PC-3 (cell line): Measurements from ENCODE around the gene SRRT.

Experiments
- CTCF ChIP-seq: fragments of 300-600 bp; sonication (generic); conservative IDR thresholded peaks from 2 replicates; pipeline ENCODE4 v1.5.1; 2017; ENCODE audit warnings: antibody characterized with exemption, low read depth, mild to moderate bottlenecking, low read length
- EZH2phosphoT487 ChIP-seq: fragments of 300-600 bp; sonication (generic); IDR thresholded peaks from 2 replicates; pipeline ENCODE4 v1.6.1; 2018; ENCODE audit warnings: mild to moderate bottlenecking, antibody characterized with exemption, low read length, borderline replicate concordance

DNA sequence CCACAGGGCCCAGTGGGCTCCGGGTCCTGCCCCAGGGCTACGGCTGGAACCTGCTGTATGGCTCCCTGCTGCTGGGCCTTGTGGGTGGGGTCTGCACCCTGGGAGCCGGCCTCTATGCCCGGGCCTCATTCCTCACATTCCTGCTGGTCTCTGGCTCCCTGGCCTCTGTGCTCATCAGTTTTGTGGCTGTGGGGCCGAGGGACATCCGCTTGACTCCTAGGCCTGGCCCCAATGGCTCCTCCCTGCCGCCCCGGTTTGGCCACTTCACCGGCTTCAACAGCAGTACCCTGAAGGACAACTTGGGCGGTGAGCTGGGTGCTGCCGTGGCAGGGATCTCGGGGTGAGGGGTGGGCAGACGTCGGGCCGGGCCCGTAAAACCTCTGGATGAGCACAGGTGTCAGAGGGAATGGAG is 18.0 kb upstream of the SRRT start:
- TF ChIP-seq CTCF, result no peak
- TF ChIP-seq EZH2phosphoT487, result no peak
